HepG2 (cell line): ENCODE measurements around the gene SALL2. TPM values are rescaled to one million over a fixed set of nuclear protein-coding genes. Genes with fewer than 3 reads are reported as not detected.

Experiments
- CCDC6 ChIP-seq: sonication (generic); formaldehyde crosslinking; IDR thresholded peaks from 2 replicates; pipeline ENCODE4 v1.8.1; 2022; ENCODE audit warnings: mild to moderate bottlenecking, missing genetic modification reagents, moderate library complexity
- FOXK2 ChIP-seq: fragments of 450-650 bp; IDR thresholded peaks from 2 replicates; pipeline ENCODE4 v1.6.1; 2016
- GABPA ChIP-seq, 2 experiments: IDR thresholded peaks; 2 replicates each; pipeline ENCODE4 v1.6.1; 2011 to 2016; ENCODE audit warnings: low read depth in 2 of 2, low read length in 1 of 2, missing biosample characterization in 1 of 2, missing genetic modification characterization in 1 of 2
- PHF20 ChIP-seq: sonication (generic); formaldehyde crosslinking; IDR thresholded peaks from 2 replicates; pipeline ENCODE4 v1.5.0; 2020; ENCODE audit warnings: mild to moderate bottlenecking, missing genetic modification reagents
- ZMYM4 ChIP-seq: sonication (generic); formaldehyde crosslinking; IDR thresholded peaks from 2 replicates; pipeline ENCODE4 v1.8.1; 2023; ENCODE audit warnings: mild to moderate bottlenecking, missing genetic modification reagents
- ZNF713 ChIP-seq: sonication (generic); formaldehyde crosslinking; IDR thresholded peaks from 2 replicates; pipeline ENCODE4 v1.4.0; 2020; ENCODE audit warnings: mild to moderate bottlenecking, missing genetic modification reagents
- ZNF75D ChIP-seq: sonication (generic); formaldehyde crosslinking; IDR thresholded peaks from 2 replicates; pipeline ENCODE4 v1.8.1; 2023; ENCODE audit warnings: missing genetic modification reagents, mild to moderate bottlenecking, borderline replicate concordance
- ZNF83 ChIP-seq: sonication (generic); formaldehyde crosslinking; IDR thresholded peaks from 2 replicates; pipeline ENCODE4 v1.4.0; 2020; ENCODE audit warnings: missing genetic modification reagents, mild to moderate bottlenecking, borderline replicate concordance
- polyA plus RNA-seq, 8 experiments: library from polyadenylated mRNA; depleted of rRNA in 3 of 8; stranded (reverse) in 7 of 8; unstranded in 1 of 8; fragments of >200 nt; fragmentation: Illumina TruSeq in 4 of 8; extraction: Trizol in 4 of 8; gene quantifications; 2 replicates each; pipeline versions ENCODE4 v1.2.1 to v1.2.3, GENCODE V29; 2011 to 2016; ENCODE audit warnings: low read depth in 4 of 8, missing spikeins in 1 of 8, mixed read lengths in 1 of 8; ENCODE audit not compliant: insufficient read depth in 1 of 8
- total RNA-seq, 5 experiments: library from RNA; depleted of rRNA; stranded (reverse); fragments of >200 nt; fragmentation: Illumina TruSeq; extraction: Trizol; gene quantifications; 2 replicates each; pipeline ENCODE4 v1.2.3, GENCODE V29; 2016; ENCODE audit warnings: low read depth in 1 of 5
- TF ChIP-seq, protein P1 (sequence below): sonication (generic); formaldehyde crosslinking; IDR thresholded peaks from 2 replicates; pipeline ENCODE4 v1.9.0; 2021; ENCODE audit warnings: mild to moderate bottlenecking, missing genetic modification reagents
- TF ChIP-seq, protein P2 (sequence below): sonication (generic); formaldehyde crosslinking; IDR thresholded peaks from 2 replicates; pipeline ENCODE4 v1.8.0; 2022; ENCODE audit warnings: missing genetic modification reagents, mild to moderate bottlenecking, moderate library complexity, borderline replicate concordance
- TF ChIP-seq, protein P3 (sequence below): sonication (generic); formaldehyde crosslinking; IDR thresholded peaks from one replicate; pipeline ENCODE4 v1.5.1; 2020; ENCODE audit warnings: mild to moderate bottlenecking, missing genetic modification reagents; ENCODE audit errors: not compliant biosample characterization

The SALL2 gene
- total and polyA plus RNA-seq, 2 of the 13 experiments (the other 11 are each of a cell fraction or from before 2014, with no cell fraction given), result 4.9 to 5.8 TPM

DNA sequence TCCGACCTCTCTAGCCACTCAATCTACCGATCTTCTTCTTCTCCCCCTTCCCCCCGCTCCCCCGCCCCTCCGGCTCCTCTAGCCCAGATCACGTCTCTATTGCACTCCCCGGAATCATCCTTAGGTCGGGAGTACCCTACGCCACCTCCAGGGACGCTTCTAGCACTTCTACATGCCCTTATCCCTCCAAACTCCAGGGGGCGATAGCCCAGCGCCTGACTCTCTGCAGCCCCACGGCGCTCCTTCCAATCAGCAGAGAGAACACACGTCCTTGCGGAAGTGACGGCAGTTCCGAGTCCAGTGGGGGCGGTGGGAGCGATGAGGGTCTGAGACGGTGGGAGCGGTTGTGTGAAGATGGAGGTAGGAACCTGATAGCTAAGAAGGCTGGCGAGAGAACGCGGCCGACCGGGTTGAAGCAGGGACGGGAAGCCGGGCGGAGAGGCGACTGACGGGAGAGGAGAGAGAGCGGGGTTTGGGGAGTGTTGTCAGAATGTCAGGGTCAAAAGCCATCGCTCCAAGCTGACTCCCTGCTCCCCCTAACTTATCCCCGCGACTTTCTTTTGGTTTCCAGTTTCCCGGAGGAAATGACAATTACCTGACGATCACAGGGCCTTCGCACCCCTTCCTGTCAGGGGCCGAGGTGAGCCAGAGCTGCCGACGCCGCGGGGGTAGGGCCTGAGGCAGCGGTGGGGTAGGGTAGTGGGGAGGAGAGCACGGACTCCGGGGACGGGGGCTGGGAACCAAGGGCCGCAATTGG is 49.0 kb downstream of the SALL2 start, which contains the start of the genes RAB2B and TOX4 (continued):
- TF ChIP-seq, protein P1, sequence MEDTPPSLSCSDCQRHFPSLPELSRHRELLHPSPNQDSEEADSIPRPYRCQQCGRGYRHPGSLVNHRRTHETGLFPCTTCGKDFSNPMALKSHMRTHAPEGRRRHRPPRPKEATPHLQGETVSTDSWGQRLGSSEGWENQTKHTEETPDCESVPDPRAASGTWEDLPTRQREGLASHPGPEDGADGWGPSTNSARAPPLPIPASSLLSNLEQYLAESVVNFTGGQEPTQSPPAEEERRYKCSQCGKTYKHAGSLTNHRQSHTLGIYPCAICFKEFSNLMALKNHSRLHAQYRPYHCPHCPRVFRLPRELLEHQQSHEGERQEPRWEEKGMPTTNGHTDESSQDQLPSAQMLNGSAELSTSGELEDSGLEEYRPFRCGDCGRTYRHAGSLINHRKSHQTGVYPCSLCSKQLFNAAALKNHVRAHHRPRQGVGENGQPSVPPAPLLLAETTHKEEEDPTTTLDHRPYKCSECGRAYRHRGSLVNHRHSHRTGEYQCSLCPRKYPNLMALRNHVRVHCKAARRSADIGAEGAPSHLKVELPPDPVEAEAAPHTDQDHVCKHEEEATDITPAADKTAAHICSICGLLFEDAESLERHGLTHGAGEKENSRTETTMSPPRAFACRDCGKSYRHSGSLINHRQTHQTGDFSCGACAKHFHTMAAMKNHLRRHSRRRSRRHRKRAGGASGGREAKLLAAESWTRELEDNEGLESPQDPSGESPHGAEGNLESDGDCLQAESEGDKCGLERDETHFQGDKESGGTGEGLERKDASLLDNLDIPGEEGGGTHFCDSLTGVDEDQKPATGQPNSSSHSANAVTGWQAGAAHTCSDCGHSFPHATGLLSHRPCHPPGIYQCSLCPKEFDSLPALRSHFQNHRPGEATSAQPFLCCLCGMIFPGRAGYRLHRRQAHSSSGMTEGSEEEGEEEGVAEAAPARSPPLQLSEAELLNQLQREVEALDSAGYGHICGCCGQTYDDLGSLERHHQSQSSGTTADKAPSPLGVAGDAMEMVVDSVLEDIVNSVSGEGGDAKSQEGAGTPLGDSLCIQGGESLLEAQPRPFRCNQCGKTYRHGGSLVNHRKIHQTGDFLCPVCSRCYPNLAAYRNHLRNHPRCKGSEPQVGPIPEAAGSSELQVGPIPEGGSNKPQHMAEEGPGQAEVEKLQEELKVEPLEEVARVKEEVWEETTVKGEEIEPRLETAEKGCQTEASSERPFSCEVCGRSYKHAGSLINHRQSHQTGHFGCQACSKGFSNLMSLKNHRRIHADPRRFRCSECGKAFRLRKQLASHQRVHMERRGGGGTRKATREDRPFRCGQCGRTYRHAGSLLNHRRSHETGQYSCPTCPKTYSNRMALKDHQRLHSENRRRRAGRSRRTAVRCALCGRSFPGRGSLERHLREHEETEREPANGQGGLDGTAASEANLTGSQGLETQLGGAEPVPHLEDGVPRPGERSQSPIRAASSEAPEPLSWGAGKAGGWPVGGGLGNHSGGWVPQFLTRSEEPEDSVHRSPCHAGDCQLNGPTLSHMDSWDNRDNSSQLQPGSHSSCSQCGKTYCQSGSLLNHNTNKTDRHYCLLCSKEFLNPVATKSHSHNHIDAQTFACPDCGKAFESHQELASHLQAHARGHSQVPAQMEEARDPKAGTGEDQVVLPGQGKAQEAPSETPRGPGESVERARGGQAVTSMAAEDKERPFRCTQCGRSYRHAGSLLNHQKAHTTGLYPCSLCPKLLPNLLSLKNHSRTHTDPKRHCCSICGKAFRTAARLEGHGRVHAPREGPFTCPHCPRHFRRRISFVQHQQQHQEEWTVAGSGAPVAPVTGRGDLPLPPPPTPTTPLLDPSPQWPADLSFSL (CRISPR knock-in tag), result 0 out of 2 replicates have a peak, but pooled peaks have one; percentile 46
- TF ChIP-seq, protein P2, sequence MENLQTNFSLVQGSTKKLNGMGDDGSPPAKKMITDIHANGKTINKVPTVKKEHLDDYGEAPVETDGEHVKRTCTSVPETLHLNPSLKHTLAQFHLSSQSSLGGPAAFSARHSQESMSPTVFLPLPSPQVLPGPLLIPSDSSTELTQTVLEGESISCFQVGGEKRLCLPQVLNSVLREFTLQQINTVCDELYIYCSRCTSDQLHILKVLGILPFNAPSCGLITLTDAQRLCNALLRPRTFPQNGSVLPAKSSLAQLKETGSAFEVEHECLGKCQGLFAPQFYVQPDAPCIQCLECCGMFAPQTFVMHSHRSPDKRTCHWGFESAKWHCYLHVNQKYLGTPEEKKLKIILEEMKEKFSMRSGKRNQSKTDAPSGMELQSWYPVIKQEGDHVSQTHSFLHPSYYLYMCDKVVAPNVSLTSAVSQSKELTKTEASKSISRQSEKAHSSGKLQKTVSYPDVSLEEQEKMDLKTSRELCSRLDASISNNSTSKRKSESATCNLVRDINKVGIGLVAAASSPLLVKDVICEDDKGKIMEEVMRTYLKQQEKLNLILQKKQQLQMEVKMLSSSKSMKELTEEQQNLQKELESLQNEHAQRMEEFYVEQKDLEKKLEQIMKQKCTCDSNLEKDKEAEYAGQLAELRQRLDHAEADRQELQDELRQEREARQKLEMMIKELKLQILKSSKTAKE (CRISPR knock-in tag), result no peak; the same call in none of the 2 replicates
- peak; percentile 87 for TF ChIP-seq GABPA (IDR thresholded peaks at IDR 0.05; ENCODE audit: low read depth, low read length)
- TF ChIP-seq GABPA (CRISPR knock-in tag; IDR thresholded peaks at IDR 0.05; ENCODE audit: low read depth), result peak; percentile 97
- TF ChIP-seq FOXK2, result peak; percentile 60; the same call in 1 of the 2 replicates
- TF ChIP-seq, protein P3, sequence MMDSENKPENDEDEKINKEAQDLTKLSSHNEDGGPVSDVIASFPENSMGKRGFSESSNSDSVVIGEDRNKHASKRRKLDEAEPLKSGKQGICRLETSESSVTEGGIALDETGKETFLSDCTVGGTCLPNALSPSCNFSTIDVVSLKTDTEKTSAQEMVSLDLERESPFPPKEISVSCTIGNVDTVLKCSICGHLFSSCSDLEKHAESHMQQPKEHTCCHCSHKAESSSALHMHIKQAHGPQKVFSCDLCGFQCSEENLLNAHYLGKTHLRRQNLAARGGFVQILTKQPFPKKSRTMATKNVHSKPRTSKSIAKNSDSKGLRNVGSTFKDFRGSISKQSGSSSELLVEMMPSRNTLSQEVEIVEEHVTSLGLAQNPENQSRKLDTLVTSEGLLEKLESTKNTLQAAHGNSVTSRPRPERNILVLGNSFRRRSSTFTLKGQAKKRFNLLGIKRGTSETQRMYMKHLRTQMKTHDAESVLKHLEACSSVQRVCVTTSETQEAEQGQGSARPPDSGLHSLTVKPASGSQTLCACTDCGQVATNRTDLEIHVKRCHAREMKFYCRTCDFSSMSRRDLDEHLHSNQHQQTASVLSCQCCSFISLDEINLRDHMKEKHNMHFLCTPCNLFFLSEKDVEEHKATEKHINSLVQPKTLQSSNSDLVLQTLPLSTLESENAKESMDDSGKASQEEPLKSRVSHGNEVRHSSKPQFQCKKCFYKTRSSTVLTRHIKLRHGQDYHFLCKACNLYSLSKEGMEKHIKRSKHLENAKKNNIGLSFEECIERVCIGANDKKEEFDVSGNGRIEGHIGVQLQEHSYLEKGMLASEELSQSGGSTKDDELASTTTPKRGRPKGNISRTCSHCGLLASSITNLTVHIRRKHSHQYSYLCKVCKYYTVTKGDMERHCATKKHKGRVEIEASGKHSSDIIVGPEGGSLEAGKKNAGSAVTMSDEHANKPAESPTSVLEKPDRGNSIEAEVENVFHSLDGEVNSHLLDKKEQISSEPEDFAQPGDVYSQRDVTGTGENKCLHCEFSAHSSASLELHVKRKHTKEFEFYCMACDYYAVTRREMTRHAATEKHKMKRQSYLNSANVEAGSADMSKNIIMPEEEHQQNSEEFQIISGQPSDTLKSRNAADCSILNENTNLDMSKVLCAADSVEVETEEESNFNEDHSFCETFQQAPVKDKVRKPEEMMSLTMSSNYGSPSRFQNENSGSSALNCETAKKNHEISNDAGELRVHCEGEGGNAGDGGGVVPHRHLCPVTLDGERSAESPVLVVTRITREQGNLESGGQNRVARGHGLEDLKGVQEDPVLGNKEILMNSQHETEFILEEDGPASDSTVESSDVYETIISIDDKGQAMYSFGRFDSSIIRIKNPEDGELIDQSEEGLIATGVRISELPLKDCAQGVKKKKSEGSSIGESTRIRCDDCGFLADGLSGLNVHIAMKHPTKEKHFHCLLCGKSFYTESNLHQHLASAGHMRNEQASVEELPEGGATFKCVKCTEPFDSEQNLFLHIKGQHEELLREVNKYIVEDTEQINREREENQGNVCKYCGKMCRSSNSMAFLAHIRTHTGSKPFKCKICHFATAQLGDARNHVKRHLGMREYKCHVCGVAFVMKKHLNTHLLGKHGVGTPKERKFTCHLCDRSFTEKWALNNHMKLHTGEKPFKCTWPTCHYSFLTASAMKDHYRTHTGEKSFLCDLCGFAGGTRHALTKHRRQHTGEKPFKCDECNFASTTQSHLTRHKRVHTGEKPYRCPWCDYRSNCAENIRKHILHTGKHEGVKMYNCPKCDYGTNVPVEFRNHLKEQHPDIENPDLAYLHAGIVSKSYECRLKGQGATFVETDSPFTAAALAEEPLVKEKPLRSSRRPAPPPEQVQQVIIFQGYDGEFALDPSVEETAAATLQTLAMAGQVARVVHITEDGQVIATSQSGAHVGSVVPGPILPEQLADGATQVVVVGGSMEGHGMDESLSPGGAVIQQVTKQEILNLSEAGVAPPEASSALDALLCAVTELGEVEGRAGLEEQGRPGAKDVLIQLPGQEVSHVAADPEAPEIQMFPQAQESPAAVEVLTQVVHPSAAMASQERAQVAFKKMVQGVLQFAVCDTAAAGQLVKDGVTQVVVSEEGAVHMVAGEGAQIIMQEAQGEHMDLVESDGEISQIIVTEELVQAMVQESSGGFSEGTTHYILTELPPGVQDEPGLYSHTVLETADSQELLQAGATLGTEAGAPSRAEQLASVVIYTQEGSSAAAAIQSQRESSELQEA (CRISPR knock-in tag), result peak; percentile 77
- TF ChIP-seq ZMYM4, result peak; percentile 99
- peak; percentile 62; the same call in 1 of the 2 replicates for TF ChIP-seq CCDC6 (CRISPR knock-in tag)
- TF ChIP-seq ZNF713 (CRISPR knock-in tag), result 0 out of 2 replicates have a peak, but pooled peaks have one; percentile 73
- TF ChIP-seq ZNF83 (CRISPR knock-in tag), result peak; percentile 93
- no peak for TF ChIP-seq ZNF75D (CRISPR knock-in tag)
- peak; percentile 97 for TF ChIP-seq PHF20 (CRISPR knock-in tag)
